HS-27A (cell line): ENCODE measurements around the gene COL28A1.

Source experiments
- DNase-seq: peaks from one replicate; pipeline ENCODE4 v3.0.0-alpha.2; 2012; ENCODE audit warnings: low read depth, missing footprints

The COL28A1 gene

DNA sequence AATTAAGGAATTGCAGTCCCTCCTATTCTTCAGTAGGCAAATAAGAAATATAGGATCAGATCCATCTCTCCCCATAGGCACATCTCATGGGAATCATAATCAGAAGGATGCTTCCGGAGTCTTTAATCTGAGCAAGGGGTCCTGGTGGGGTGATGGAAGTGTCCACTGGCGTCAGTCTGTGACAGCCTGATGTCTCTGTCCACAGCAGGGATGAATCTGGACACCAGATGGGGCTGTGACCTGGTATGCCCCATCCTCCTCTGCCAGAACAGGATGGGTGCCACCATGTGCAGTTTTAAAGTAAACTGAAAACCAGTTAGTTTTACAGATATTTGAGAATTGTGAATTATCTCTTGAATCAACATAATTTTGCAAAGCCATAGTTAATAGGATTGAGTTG is 204.7 kb downstream of the COL28A1 start:
- no peak for DNase-seq

DNA sequence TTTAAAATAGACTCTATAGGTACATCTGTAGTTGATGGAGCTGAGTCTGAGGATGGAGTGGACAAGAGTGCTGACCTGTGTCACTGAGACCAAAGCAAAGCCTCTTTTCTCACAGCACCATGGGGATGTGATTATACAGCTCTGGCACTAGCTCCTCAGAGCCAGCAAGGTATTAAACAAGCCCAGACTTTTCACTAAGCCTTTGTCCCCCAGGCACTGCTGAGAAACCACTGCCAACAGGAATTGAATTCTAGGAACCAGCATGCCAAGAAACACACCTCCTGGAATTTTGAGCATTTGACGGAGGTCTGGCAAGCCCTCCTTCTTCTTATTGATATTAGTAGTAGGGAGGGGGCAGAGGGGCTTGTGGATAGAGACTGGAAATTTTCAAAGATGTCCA is 206.3 kb downstream of the COL28A1 start:
- no peak for DNase-seq

DNA sequence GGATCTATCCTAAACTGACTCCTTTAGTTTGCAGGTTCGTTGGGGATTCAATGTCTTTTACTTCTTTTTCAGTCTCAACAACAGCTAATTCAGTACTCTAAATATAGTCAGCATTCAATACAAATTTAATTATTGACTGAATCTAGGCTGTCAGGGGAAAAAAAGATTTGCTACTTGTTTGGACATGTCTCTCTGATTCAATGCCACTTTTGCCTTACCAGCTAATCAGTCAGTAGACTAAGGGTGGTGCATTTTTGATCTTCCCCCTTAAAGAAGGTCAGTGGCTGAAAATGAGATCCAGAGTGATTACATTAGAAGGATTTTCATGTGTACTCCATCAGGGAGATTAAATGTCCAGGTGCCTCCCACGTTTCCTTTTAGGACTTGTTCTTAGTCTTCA is 208.2 kb downstream of the COL28A1 start:
- DNase-seq: no peak

DNA sequence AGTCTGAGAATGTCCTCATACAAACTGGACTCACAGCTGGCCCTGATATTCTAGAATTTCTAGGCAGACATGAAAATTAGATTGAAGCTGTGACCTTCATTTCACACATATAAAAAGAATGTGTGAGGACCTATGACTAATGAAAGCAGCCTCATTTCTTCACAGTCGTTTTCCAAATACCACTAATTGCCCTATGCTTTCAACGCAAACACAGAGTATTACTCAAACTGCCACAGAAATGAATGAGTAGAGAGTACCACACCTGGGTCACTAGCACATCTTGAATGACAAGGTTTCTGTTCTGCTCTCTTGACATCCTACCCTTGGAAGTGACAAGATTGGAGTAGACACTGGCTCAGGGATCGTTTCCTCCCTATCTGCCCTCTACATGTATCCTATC is 211.0 kb downstream of the COL28A1 start:
- no peak for DNase-seq

DNA sequence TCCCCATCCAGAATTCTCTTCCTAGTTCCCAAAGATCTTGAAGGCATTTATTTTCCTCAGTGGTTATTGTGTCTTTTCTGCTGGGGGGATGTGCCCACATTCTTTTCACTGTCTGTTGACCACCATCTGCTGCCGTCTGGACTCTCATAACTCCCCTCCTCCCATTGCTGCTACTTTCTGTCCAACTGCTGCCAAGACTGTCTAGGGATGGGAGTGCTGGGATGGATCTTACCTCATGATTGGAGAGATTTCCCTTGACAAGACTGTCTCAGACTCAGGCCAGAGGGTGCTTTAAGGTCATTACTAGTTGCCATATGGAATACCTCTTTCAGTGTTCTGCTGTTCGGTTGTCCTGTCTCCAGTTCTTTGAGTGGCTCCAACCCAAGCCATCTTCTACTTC is 211.8 kb downstream of the COL28A1 start:
- DNase-seq: no peak

DNA sequence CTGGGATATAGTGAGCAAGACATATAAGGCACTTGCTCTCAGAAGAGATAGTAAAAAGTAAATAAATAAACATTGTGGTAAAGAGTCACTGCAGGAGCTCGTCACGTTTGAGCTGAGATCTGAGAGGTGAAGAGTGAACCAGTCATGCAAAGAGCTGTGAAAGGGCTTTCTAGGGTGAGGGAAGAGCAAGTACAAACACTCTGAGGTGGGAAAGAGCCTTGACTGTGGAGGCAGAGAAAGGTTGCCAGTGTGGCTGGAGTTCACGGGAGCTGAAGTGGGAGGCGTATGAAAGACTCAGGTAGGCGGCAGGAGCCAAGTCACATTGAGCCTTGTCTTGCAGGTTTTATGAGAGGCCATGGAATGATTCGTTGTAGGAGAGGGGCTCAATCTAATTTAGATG is 212.3 kb downstream of the COL28A1 start:
- no peak for DNase-seq

DNA sequence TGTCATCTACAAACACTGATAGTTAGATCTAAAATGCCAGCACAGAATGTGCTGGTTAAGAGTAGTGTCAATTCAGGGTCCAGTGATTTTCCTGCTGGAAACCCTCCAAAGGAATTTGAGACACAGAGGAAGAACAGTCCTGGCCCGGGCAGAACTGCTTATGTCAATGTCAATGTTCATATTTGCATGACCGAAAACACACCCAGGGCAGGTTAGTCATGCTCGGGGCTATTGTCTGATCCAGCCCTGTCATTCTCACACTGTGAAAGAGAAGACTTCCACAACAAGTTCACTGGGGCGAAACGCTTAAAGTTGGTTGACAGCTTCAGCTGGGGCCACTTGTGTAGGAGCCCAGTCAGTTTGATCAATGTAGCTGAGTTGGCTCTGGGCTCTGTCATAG is 214.0 kb downstream of the COL28A1 start:
- no peak for DNase-seq

DNA sequence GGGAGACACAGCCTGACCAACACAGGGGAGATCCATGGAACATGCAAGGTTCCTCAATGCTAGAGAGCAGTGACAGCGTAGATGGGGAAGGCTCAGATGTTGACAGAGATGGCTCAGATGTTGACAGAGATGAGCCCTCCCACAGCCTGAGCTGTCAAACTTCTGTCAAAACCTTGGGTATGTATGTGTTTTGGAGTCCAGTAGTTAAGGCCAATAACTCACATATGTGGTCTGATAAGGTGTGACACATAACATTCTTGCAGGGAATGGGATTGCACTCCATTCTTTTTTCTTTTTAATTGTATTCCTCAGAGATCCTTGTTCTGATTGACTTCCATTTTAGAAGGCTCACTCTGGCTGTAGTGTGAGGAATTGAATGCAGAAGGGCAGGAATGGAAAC is 217.1 kb downstream of the COL28A1 start:
- no peak for DNase-seq

DNA sequence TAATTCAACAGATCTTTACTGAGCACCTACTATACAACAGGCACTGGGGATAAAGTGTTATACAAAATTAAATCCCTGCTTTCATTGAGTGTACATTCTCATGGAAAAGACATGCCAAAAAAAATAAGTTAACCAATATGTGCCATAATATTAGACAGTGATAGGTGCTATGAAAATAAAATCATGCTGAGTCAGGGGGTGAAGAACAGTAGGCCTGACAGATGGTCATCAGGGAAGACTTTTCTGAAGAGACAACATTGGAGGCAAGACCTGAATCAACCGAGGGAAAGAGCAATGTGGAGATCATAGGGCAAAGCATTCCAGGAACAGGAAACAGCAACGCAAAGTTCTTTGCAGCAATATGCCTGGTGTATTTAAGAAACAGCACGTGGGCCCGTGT is 217.8 kb downstream of the COL28A1 start:
- DNase-seq: no peak

DNA sequence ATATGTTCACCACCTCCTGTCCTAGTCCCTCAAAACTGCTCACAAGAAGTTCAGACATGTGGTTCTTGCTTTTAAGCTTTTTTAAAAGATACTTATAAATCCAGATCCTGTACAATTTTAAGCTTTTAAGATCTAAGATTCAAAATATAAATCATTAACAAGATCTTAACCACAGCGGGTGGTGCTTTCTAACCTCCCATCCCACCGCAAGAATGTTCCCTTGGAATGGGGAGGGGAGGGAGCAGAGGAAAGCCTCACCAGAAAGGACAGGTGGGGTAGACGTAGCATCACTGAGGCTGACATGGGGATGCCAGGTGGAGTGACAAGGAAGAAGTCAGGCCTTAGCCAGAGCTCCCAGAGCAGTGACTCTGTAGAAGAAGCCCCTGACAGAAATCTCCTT is 219.8 kb downstream of the COL28A1 start:
- no peak for DNase-seq

DNA sequence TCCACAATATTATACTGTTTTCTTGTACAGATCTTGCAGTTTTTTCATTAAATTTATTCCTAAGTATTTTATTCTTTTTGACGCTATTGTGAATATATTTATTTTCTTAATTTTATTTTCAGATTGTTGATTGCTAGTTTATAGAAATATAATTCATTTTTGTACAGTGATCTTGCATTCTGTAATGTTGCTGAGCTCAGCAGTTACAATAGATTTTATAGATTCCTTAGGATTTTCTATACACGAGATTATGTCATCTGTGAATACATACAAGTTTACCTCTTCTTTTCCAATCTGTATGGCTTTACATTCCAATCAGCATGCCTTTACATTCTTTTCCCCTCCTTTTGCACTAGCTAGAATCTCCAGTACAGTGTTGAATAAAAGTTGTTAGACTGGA is 223.3 kb downstream of the COL28A1 start:
- no peak for DNase-seq

DNA sequence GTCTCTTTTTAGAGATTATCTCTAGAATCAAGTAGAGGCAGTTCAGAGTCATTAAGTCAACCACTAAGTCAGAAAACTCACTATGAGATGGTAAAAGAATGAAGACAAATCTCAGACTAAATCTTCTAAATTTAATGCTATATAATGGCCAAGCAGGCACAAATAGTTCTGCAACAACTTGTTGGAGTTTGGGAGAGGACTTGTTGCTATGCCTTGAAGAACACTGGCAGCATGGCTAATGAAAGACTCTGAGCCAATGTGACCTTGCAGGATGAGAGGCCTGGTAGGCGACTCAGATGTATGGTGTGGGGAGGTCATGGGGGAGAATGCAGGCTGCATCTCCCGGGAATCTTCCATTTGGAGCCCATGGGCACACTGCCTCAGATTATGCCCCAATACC is 224.7 kb downstream of the COL28A1 start:
- DNase-seq: no peak

DNA sequence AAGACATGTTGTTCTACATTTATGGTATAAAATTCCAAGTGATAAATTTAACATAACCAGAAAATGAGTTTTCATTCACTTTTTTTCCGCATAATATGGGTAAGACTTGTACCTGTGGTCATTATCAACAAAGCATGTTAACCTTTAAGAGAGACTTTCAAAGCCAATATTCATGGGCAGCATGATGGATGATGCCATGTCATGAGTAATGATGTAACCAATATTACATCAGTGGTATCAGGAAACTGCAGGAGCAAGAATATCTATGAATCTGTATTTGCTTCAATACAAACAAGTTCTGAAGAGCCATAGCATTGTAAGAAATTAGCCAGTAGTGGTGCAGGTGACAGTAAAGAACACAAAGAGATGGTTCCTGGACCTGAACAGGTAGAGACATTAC is 226.5 kb downstream of the COL28A1 start:
- DNase-seq: no peak
